BLaER1 treated with 17β-estradiol and CSF1 and Interleukin-3, amounts not matched to agents 10 nM and 100 nM (cell line): ENCODE measurements around the gene HIBCH.
"Not testable (repeated sequence)": the region's sequence is repeated elsewhere in the genome, so short reads cannot be mapped to it uniquely, and the experiment has no call there.

ENCODE experiments used
- H3K27ac ChIP-seq, 11 experiments: shearing (Covaris generic); formaldehyde crosslinking; 2 replicates each; pipeline ENCODE4 v1.8.1; 2022
- H3K27me3 ChIP-seq, 11 experiments: shearing (Covaris generic); formaldehyde crosslinking; 2 replicates each; pipeline ENCODE4 v1.8.1; 2022
- H3K36me3 ChIP-seq, 11 experiments: shearing (Covaris generic); formaldehyde crosslinking; 2 replicates each; pipeline ENCODE4 v1.8.1; 2022
- H3K4me1 ChIP-seq, 10 experiments: shearing (Covaris generic); formaldehyde crosslinking; 2 replicates each; pipeline ENCODE4 v1.8.1; 2022
- H3K4me2 ChIP-seq, 11 experiments: shearing (Covaris generic); formaldehyde crosslinking; 2 replicates each; pipeline ENCODE4 v1.8.1; 2022
- H3K4me3 ChIP-seq, 10 experiments: shearing (Covaris generic); formaldehyde crosslinking; 2 replicates each; pipeline ENCODE4 v1.8.1; 2022
- H3K9ac ChIP-seq, 11 experiments: shearing (Covaris generic); formaldehyde crosslinking; 2 replicates each; pipeline ENCODE4 v1.8.1; 2022
- H3K9me3 ChIP-seq, 11 experiments: shearing (Covaris generic); formaldehyde crosslinking; replicated peaks in 1 of 11; 2 replicates each; pipeline ENCODE4 v1.8.1; 2022
- H4K20me1 ChIP-seq, 11 experiments: shearing (Covaris generic); formaldehyde crosslinking; 2 replicates each; pipeline ENCODE4 v1.8.1; 2022
- Cebpa-rat ChIP-seq, 11 experiments: shearing (Covaris generic); IDR thresholded peaks; 2 replicates each; pipeline ENCODE4 v1.8.1; 2022

HIBCH gene

DNA sequence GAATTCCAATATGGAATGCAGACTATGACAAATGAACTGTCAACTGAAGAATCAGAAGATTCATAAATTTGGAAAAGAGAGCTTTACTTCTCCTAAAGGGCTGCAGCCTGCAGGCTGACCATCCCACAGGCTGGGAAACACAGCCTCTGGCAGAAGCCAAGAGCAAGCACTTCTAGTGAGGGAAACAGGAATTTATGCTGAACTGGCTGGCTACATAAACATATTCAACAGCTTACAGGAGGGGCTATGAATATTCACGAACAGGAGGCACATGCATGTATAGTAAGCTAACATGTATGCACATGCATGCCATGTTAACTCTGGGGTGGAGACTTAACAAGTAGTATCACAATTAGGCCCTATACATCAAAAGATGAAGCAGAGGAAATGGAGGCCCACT is 17.6 kb downstream of the HIBCH start:
- Histone ChIP-seq H4K20me1 (no peaks in the 10 kb centered on the region), H3K36me3 (peaks cover 33 to 73% (median 56%) of the 10 kb centered on the region in 11 experiments), H3K4me3 (no peak overlapping the region), H3K27ac (no peak overlapping the region), H3K9ac (no peak overlapping the region), H3K27me3 (no peaks in the 10 kb centered on the region), H3K9me3 (peaks cover 17 to 28% (median 24%) of the 10 kb centered on the region in 11 experiments), H3K4me1 (peaks cover 0 to 8% (median 0%) of the 10 kb centered on the region in 10 experiments; a peak in 1 of 20 replicates), H3K4me2 (no peak overlapping the region)
- no peak for TF ChIP-seq Cebpa-rat (IDR thresholded peaks at IDR 0.05)

DNA sequence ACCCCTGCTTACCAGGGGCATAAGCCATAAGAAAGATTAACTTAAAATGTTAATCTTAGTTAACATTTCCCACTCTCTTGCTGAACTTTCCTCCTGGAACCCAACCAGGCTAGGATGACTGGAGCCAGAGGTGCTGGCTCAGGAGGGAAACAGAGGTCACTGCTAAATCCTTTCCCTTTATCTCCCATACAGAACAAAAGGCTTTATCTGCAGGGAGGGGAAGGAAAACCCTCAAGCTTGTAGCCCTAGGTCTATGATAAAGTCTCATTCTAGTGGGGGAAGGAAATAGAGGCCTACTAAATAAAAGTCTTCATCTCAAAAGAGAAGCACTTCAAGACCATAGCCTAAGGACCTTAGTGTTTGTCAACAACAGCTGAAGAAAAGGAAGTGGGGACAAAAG is 18.6 kb downstream of the HIBCH start:
- H3K27ac ChIP-seq, result no peak overlapping the region
- no peak overlapping the region for H3K9ac ChIP-seq
- no peaks in the 10 kb centered on the region for H3K27me3 ChIP-seq
- peaks cover 17 to 28% (median 24%) of the 10 kb centered on the region in 11 experiments for H3K9me3 ChIP-seq
- no peak overlapping the region for H3K4me2 ChIP-seq
- peaks cover 33 to 74% (median 55%) of the 10 kb centered on the region in 11 experiments for H3K36me3 ChIP-seq
- H4K20me1 ChIP-seq, result no peaks in the 10 kb centered on the region
- peaks cover 0 to 8% (median 0%) of the 10 kb centered on the region in 10 experiments; a peak in 1 of 20 replicates for H3K4me1 ChIP-seq
- H3K4me3 ChIP-seq, result no peak overlapping the region
- no peak for TF ChIP-seq Cebpa-rat (IDR thresholded peaks at IDR 0.05)

DNA sequence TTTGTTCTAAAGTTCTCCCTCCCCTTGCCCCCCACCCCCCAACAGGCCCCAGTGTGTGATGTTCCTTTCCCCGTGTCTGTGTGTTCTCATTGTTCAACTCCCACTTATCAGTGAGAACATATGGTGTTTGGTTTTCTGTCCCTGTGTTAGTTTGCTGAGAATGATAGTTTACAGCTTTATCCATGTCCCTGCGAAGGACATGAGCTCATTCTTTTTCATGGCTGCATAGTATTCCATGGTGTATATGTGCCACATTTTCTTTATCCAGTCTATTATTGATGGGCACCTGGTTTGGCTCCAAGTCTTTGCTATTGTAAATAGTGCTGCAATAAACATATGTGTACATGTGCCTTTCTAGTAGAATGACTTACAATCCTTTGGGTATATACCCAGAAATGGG is 21.7 kb downstream of the HIBCH start:
- H3K27ac ChIP-seq, H3K9ac ChIP-seq, H4K20me1 ChIP-seq, H3K4me2 ChIP-seq, H3K27me3 ChIP-seq, H3K4me3 ChIP-seq, H3K4me1 ChIP-seq: not testable (repeated sequence)
- H3K36me3 ChIP-seq, result peaks cover 48 to 79% (median 72%) of the 10 kb centered on the region in 11 experiments
- peaks cover 17 to 28% (median 24%) of the 10 kb centered on the region in 11 experiments for H3K9me3 ChIP-seq

DNA sequence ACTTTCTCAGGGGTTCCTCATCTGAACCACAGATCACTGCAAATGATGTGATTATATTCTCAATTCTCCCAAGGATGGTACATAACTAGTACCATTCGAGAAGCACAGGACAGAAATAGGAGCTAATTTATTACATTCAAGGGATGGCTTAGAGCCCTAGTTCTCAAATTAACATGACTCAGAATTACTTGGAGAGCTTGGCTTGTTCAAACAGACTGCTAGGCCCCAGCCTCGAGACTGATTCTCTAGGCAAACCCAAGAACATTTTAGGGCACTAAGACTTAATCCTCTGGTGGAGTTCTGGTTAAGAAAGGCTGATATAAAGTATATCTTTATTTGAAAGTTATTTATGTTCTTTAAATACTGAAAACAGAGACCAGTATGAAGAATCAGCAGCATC is 35.8 kb downstream of the HIBCH start:
- Histone ChIP-seq H3K27ac (no peak overlapping the region), H3K9me3 (peaks cover 0 to 4% (median 0%) of the 10 kb centered on the region in 11 experiments; a peak in 2 of 22 replicates), H4K20me1 (no peaks in the 10 kb centered on the region), H3K36me3 (peaks cover 60 to 94% (median 68%) of the 10 kb centered on the region in 11 experiments), H3K4me2 (no peak overlapping the region), H3K27me3 (no peaks in the 10 kb centered on the region), H3K9ac (no peak overlapping the region), H3K4me3 (no peak overlapping the region), H3K4me1 (no peaks in the 10 kb centered on the region; a peak in 1 of 20 replicates)
- TF ChIP-seq Cebpa-rat (IDR thresholded peaks at IDR 0.05), result no peak

DNA sequence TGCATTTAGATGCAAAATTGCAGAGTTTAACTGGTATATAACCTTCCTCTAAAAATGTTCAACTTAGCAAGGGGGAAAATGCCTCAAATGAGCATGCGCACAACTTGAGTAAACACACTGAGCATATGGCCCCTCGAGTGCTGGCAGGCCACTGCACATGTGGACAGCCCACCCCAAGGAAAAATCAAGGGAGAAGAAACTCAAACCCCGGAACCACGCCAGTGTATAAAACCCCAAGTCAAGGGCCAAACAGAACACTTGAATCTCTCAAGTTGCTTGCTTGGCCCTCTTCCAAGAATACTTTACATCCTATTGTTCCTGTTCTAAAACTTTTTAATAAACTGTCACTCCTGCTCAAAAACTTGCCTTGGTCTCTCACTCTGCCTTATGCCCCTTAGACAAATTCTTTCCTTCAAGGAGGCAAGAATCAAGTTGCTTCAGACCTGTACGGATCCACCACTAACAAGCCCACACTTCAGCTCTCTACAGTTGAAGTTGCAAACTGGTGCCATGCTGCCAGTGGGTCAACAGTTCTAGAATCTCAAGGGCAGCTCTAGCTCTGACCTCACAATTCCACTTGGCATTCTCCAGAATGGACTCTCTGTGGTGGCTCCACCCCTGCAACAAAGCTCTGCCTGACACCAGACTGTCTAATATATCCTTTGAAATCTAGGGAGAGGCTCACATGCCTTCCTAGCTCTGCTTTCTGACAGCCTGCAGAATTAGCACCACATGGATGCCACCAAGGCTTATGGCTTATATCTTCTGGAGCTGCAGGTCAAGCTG is 38.9 kb downstream of the HIBCH start:
- Histone ChIP-seq H3K27ac (no peak overlapping the region), H3K4me2 (no peak overlapping the region), H3K4me1 (no peaks in the 10 kb centered on the region; a peak in 1 of 20 replicates)

DNA sequence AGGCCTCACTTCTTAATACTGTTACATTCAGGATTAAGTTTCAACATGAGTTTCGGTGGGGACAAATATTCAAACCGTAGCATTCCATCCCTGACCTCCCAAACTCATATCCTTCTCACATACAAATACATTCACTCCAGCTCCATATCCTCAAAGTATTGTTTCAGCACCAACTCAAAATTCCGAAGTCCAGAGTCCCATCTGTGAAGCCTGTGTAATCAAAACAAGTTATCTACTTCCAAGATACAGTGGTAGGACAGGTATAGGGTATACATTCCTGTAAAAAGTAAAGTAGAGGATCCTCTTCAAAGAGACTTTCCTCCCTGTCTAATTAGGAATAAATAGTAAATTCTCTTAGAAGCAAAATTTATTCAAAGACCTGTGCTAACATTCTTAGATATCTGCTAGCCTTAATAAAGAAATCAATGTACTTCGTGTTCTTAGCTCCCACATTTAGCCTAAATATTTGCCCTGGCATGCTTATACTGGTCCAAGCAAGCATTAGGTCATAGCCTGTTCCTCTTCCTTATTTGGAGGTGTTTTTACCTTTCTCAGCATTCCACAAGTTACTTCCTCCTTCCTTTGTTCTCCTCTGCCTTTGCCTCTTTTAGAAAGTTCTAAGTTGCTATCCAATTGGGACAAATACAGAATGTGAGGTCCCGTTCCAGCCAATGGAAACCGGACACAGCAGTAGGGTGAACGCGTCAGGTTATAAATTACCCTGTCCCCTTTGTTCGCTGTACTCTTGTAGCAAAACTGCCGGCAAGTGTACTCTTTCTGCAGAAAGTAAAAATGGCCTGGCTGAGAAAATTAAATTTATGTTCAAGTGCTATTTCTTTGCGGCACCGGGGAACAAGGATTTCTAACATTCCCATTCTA is 40.1 kb downstream of the HIBCH start:
- H3K4me1 ChIP-seq, H3K27me3 ChIP-seq, H4K20me1 ChIP-seq, H3K4me2 ChIP-seq, H3K9ac ChIP-seq, H3K27ac ChIP-seq, H3K4me3 ChIP-seq: not testable (repeated sequence)
- H3K36me3 ChIP-seq, result peaks cover 32 to 80% (median 51%) of the 10 kb centered on the region in 11 experiments
- peaks cover 0 to 15% (median 5%) of the 10 kb centered on the region in 11 experiments; a peak in 7 of 22 replicates for H3K9me3 ChIP-seq

More for the DNA sequence above, 38.9 kb downstream of the HIBCH start:
- no peaks in the 10 kb centered on the region for H3K27me3 ChIP-seq
- H3K36me3 ChIP-seq, result peaks cover 39 to 85% (median 52%) of the 10 kb centered on the region in 11 experiments
- H3K9ac ChIP-seq, result no peak overlapping the region
- no peak overlapping the region for H3K4me3 ChIP-seq
- no peak for TF ChIP-seq Cebpa-rat (IDR thresholded peaks at IDR 0.05)
- no peaks in the 10 kb centered on the region for H4K20me1 ChIP-seq
- peaks cover 0 to 15% (median 5%) of the 10 kb centered on the region in 11 experiments; a peak in 7 of 22 replicates for H3K9me3 ChIP-seq

DNA sequence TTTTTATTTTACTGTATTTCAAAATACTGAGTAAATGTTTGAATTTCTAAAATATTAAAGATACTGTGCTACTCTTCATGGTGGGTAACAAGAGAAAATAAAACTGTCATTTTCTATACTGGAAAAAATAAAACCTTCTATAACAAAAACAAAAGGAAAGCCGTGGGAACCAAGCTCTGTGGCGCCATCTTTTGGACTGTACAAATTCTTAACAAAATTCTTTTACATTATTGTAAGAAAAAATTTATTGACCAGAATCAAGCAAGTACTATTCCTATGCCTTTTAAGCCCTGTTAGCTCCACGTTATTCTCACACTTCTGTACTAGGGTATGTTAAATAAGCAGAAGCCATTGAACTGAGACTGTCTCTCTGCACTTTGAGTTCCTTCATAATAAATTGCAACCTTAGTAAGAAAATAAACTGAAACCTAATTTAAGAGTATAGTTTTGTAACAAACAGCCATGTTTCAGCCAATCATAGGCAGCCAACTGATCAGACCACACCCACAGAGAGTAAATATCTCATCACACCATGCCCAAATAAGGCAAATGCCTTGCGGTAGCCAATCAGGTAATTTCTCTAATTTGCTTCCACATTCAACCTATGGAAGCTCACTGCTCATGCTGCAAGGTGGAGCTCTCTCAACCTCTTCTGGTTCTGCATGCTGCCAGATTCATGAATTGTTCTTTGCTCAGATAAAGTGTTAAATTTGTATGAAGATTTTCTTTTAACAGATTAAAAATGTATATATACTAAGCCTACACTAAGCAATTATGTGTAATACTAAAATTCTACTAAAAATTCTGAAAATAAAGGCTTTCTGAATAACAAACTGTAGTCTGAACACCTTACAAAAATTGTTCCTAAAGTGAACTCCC is 42.2 kb downstream of the HIBCH start:
- no peaks in the 10 kb centered on the region for H3K27me3 ChIP-seq
- H3K4me2 ChIP-seq, result no peak overlapping the region
- peaks cover 0 to 15% (median 5%) of the 10 kb centered on the region in 11 experiments; a peak in 7 of 22 replicates for H3K9me3 ChIP-seq
- no peak overlapping the region for H3K4me3 ChIP-seq
- peaks cover 23 to 69% (median 43%) of the 10 kb centered on the region in 11 experiments for H3K36me3 ChIP-seq
- TF ChIP-seq Cebpa-rat (IDR thresholded peaks at IDR 0.05), result no peak
- no peak overlapping the region for H3K9ac ChIP-seq
- H4K20me1 ChIP-seq, result no peaks in the 10 kb centered on the region
- no peak overlapping the region for H3K27ac ChIP-seq
- H3K4me1 ChIP-seq, result no peaks in the 10 kb centered on the region; a peak in 1 of 20 replicates

DNA sequence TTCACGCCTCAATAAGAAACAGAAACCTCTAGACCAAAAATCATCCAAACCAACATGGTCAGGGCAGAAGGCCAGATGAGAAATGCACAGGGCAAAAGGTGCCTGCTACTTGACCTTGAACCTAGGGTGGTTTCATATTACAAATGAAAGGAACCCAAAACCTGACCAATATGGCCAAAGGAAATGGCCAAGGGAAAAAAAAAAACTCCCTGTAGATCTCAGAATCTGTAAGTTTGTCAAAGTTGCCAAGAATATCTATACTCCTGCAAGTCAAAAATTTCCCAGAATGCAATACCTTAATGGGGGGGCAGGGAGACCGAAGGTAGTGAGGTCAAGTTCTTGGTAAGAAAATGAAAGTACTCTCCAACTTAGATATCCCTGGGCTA is 47.2 kb downstream of the HIBCH start:
- Histone ChIP-seq H3K27ac (no peak overlapping the region), H3K27me3 (no peaks in the 10 kb centered on the region), H3K4me2 (no peak overlapping the region), H3K9me3 (peaks cover 0 to 5% (median 0%) of the 10 kb centered on the region in 11 experiments; a peak in 2 of 22 replicates), H3K4me1 (0 out of 20 replicates have a peak, but pooled peaks cover 0 to 2% (median 0%) of the 10 kb centered on the region in 10 experiments), H3K36me3 (peaks cover under 1 to 35% (median 19%) of the 10 kb centered on the region in 11 experiments; a peak in 16 of 22 replicates), H3K4me3 (no peak overlapping the region), H4K20me1 (no peaks in the 10 kb centered on the region), H3K9ac (no peak overlapping the region)
- no peak for TF ChIP-seq Cebpa-rat (IDR thresholded peaks at IDR 0.05)
